Gastrocnemius medialis (tissue), 4 donors: ENCODE data around the gene COX7B2. TPM values are rescaled to one million over a fixed set of nuclear protein-coding genes. Genes with fewer than 3 reads are reported as not detected.

Experiments
- ATAC-seq, 2 donors: fragments of 150-250 bp; one replicate each; pipeline ENCODE4 v1.9.1; 2016
- DNase-seq, 2 donors: peaks; one replicate each; pipeline ENCODE4 v3.0.0-alpha.2; 2019
- H3K27ac ChIP-seq, 4 donors: fragments of 200-600 bp; sonication (generic); 1 replicate in 1 of 4; 2 replicates in 3 of 4; pipeline ENCODE4 v1.5.1; 2016 to 2018; ENCODE audit warnings: mild to moderate bottlenecking in 2 of 4, moderate library complexity in 1 of 4
- H3K27me3 ChIP-seq, 3 donors: fragments of 200-600 bp; sonication (generic) in 2 of 3; 1 replicate in 1 of 3; 2 replicates in 2 of 3; pipeline versions ENCODE4 v1.5.1 to v1.6.0; 2016 to 2019; ENCODE audit warnings: mild to moderate bottlenecking in 1 of 3, moderate library complexity in 1 of 3
- H3K36me3 ChIP-seq, 2 donors: fragments of 200-600 bp; sonication (generic) in 1 of 2; one replicate each; pipeline ENCODE4 v1.5.1; 2017 to 2018
- H3K4me1 ChIP-seq, 2 donors: fragments of 200-600 bp; sonication (generic) in 1 of 2; one replicate each; pipeline ENCODE4 v1.5.1; 2016 to 2017; ENCODE audit warnings: mild to moderate bottlenecking in 2 of 2
- H3K4me3 ChIP-seq, 4 donors: fragments of 200-600 bp; sonication (generic) in 3 of 4; 1 replicate in 1 of 4; 2 replicates in 3 of 4; pipeline ENCODE4 v1.5.1; 2016 to 2019; ENCODE audit warnings: mild to moderate bottlenecking in 2 of 4
- H3K9me3 ChIP-seq, 3 donors: fragments of 200-600 bp; sonication (generic) in 2 of 3; 1 replicate in 1 of 3; 2 replicates in 2 of 3; pipeline ENCODE4 v1.5.1; 2016 to 2019
- POLR2A ChIP-seq, 2 donors: fragments of 450-650 bp; IDR thresholded peaks; one replicate each; pipeline ENCODE4 v1.6.1; 2017; ENCODE audit warnings: antibody characterized with exemption in 2 of 2, mild to moderate bottlenecking in 2 of 2, moderate library complexity in 2 of 2
- in situ Hi-C, 4 donors: fragments of 200-750 bp; cut with MboI; loops; one replicate each; pipeline versions ENCODE4 v1.15.0 to v1.8.0; 2017; ENCODE audit warnings: low sequenced_read_pairs in 4 of 4
- intact Hi-C: fragments of 100-400 bp; cut with DNase I; formaldehyde crosslinking; loops from one replicate; pipeline ENCODE4 v1.15.1; 2023; ENCODE audit warnings: low total_unique reads
- total RNA-seq, 4 donors: library from RNA; depleted of rRNA; stranded (reverse); fragments of >200 nt; gene quantifications; one replicate each; pipeline versions ENCODE4 v1.1.0 to v1.2.3, GENCODE V29; 2016
- TF ChIP-seq, protein P1 (sequence below), 5 experiments: fragments of 450-650 bp in 3 of 5; fragments of 200-600 bp in 2 of 5; sonication (generic) in 2 of 5; IDR thresholded peaks in 4 of 5; conservative IDR thresholded peaks in 1 of 5; 1 replicate in 4 of 5; 2 replicates in 1 of 5; pipeline ENCODE4 v1.5.1; 2016 to 2019; ENCODE audit warnings: antibody characterized with exemption in 5 of 5, mild to moderate bottlenecking in 3 of 5, moderate library complexity in 3 of 5

Gene COX7B2
- total RNA-seq, 4 donors from 2014 or later: not detected

DNA sequence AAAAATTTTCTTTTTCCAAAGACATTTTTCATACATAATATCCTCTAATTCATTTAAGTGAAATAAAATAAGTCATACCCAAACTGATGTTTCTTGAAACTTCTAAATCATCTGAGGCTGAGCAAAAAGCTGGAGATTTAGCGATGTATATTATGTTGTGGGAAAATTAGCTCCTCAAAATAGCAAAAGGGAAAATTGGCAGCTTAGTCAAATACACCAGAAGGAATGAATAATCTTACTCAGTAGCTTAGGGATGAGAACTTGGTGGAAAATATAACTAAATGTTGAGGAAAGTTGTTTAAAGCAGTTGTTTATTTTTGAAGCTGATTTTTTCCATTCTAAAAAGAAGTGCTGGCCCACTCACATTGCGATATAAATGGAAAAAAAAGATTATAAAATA lies 43.4 kb upstream of the COX7B2 start:
- DNase-seq (no peak), ATAC-seq (no peak)
- no peak overlapping the region for H3K27ac ChIP-seq
- no peaks in the 10 kb centered on the region for H3K4me1 ChIP-seq
- no peaks in the 10 kb centered on the region for H3K9me3 ChIP-seq
- TF ChIP-seq, protein P1, sequence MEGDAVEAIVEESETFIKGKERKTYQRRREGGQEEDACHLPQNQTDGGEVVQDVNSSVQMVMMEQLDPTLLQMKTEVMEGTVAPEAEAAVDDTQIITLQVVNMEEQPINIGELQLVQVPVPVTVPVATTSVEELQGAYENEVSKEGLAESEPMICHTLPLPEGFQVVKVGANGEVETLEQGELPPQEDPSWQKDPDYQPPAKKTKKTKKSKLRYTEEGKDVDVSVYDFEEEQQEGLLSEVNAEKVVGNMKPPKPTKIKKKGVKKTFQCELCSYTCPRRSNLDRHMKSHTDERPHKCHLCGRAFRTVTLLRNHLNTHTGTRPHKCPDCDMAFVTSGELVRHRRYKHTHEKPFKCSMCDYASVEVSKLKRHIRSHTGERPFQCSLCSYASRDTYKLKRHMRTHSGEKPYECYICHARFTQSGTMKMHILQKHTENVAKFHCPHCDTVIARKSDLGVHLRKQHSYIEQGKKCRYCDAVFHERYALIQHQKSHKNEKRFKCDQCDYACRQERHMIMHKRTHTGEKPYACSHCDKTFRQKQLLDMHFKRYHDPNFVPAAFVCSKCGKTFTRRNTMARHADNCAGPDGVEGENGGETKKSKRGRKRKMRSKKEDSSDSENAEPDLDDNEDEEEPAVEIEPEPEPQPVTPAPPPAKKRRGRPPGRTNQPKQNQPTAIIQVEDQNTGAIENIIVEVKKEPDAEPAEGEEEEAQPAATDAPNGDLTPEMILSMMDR (IDR thresholded peaks at IDR 0.05 in 4 of 5, conservative IDR thresholded peaks at IDR 0.05 in 1 of 5): no peak
- no peak for TF ChIP-seq POLR2A (IDR thresholded peaks at IDR 0.05)
- no peaks in the 10 kb centered on the region for H3K27me3 ChIP-seq
- no peaks in the 10 kb centered on the region for H3K36me3 ChIP-seq
- H3K4me3 ChIP-seq: no peak overlapping the region
- intact Hi-C loops: no loop called here
- in situ Hi-C loops: no loop called here

DNA sequence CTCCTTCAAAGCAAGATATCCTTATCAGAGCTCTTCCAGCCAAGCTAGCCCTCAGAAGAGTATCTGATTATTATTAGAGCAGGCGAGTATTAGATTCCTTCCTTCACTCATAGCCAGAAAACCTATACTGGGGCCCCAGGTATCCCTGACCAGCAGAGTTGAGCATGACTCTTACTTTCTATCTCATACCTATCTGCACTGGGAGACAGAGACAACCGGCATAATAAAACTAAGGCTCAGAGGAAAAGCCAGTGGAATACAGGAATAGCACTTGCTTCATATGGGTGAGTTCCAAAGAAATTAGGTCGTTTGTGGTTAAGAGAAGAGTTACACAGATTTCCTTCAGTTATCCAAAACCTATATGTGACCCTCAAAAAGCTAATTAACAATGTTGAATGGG lies 41.8 kb upstream of the COX7B2 start:
- Histone ChIP-seq H3K4me1 (no peaks in the 10 kb centered on the region), H3K4me3 (no peak overlapping the region), H3K27me3 (no peaks in the 10 kb centered on the region), H3K36me3 (no peaks in the 10 kb centered on the region), H3K9me3 (no peaks in the 10 kb centered on the region), H3K27ac (no peak overlapping the region)
- TF ChIP-seq, protein P1 (IDR thresholded peaks at IDR 0.05 in 4 of 5, conservative IDR thresholded peaks at IDR 0.05 in 1 of 5): no peak
- TF ChIP-seq POLR2A (IDR thresholded peaks at IDR 0.05): no peak
- in situ Hi-C loops: no loop called here
- ATAC-seq (no peak), DNase-seq (no peak)
- intact Hi-C loops: no loop called here

DNA sequence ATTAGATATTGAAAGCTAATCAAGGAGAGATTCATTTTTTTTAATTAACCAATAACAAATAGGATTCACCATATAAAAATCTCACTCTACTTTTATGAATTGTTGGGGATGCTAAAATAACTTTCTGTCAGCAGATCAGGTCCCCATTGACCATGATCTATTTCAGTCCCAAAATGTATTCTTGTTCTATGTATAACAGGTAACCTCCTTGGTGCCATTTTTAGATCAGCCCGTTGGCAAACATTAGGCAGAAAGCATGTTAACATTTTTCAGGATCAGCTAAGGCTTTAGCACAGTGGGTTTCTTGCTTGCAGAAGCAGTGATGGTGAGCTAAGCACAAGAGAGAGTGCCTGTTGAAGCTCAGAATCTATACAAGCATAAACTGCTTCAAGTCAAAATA lies 40.8 kb upstream of the COX7B2 start:
- Histone ChIP-seq H3K27me3 (no peaks in the 10 kb centered on the region), H3K4me1 (no peaks in the 10 kb centered on the region), H3K4me3 (no peak overlapping the region), H3K27ac (no peak overlapping the region), H3K9me3 (no peaks in the 10 kb centered on the region), H3K36me3 (no peaks in the 10 kb centered on the region)
- intact Hi-C loops (no loop called here), in situ Hi-C loops (no loop called here)
- TF ChIP-seq POLR2A (IDR thresholded peaks at IDR 0.05): no peak
- TF ChIP-seq, protein P1 (IDR thresholded peaks at IDR 0.05 in 4 of 5, conservative IDR thresholded peaks at IDR 0.05 in 1 of 5): no peak
- no peak for DNase-seq
- ATAC-seq: no peak

DNA sequence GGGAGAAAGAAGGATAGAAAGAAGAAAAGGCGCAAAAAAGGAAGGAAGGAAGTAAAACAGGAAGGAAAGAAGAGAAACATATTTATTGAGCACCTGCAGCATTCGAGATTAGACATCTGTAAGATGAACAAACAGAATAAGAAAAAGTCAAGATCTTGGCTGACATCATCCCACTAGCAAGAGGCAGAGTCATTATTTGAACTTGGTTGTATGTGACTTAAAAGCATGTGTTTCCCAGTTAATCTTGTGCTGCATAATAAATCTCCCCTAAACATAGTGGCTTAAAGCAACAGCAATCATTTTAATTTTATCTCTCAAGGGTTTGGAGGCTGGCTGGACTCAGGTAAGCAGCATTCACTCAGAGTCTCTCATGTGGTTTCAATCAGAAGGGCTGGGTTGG lies 38.5 kb upstream of the COX7B2 start:
- in situ Hi-C loops (no loop called here), intact Hi-C loops (no loop called here)
- H3K9me3 ChIP-seq: no peaks in the 10 kb centered on the region
- H3K4me3 ChIP-seq: no peak overlapping the region
- TF ChIP-seq, protein P1 (IDR thresholded peaks at IDR 0.05 in 4 of 5, conservative IDR thresholded peaks at IDR 0.05 in 1 of 5): no peak
- no peak for TF ChIP-seq POLR2A (IDR thresholded peaks at IDR 0.05)
- no peak overlapping the region for H3K27ac ChIP-seq
- no peak for DNase-seq
- H3K27me3 ChIP-seq: no peaks in the 10 kb centered on the region
- H3K36me3 ChIP-seq: no peaks in the 10 kb centered on the region
- ATAC-seq: no peak
- H3K4me1 ChIP-seq: no peaks in the 10 kb centered on the region

DNA sequence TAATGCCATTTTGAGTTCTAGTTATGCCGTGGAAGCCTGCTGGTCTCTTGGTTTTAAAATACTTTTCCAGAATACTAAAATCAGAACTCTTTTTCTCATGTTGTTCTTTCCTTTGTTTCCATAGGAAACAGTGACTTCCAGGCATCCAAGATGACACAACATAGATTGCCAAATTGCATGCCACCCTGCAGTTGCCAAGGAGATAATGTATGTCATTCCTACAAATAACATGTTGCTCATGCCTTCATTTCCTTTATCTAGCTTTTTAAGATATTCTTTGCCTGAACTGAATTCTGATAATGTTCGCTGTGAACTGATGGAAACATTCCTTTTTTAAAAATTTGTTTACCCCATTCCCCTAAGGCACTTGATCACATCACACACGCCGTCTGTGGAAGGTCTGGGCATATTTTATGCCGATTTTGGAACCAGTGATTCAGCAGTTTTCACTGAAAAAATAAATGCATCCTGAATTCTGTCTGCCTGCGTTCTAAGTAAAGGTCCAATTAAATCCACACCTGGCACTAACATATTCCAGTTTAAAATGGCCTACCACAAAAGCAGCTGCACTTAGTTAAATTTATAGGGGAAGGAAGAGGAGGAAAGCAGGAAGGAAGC lies 38.0 kb upstream of the COX7B2 start:
- intact Hi-C loops: no loop called here
- in situ Hi-C loops: no loop called here

More for the DNA sequence above, 38.0 kb upstream of the COX7B2 start:
- Histone ChIP-seq H3K4me1 (no peaks in the 10 kb centered on the region), H3K4me3 (no peak overlapping the region), H3K27me3 (no peaks in the 10 kb centered on the region), H3K36me3 (no peaks in the 10 kb centered on the region), H3K9me3 (no peaks in the 10 kb centered on the region), H3K27ac (no peak overlapping the region)
- ATAC-seq: no peak
- no peak for DNase-seq
- TF ChIP-seq, protein P1 (IDR thresholded peaks at IDR 0.05 in 4 of 5, conservative IDR thresholded peaks at IDR 0.05 in 1 of 5): no peak
- TF ChIP-seq POLR2A (IDR thresholded peaks at IDR 0.05): no peak
